Measurements from ENCODE around the gene CACNA2D4.

CACNA2D4 gene

DNA sequence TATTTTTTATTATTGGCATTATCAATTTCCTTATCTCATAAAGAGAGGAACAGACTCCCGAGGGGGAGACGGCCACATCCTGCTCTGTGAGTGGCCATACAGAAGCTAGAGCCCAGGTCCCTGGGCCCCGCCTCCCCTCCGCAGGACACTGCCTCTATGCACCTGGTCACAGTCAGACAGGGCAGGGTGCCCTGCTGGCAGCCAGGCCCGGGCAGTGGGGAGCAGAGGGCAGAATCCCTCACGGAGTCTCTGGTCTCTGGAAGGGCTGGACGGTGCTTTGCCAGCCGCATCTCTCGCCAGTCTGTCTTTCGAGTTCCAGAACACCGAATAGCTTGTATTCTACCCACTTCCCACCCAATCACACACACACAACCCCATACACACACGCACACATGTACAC, 16.4 kb upstream of the CACNA2D4 start:
- peaks cover 100% of the 10 kb centered on the region for H3K4me1 ChIP-seq
- peaks cover 13% of the 10 kb centered on the region for H3K36me3 ChIP-seq
- no peak for TF ChIP-seq Cebpa-rat (IDR thresholded peaks at IDR 0.05)
- H3K27me3 ChIP-seq: no peaks in the 10 kb centered on the region
- peak overlapping the region; percentile 93 for H3K27ac ChIP-seq
- H3K4me2 ChIP-seq: peak overlapping the region; percentile 93
- H4K20me1 ChIP-seq: no peaks in the 10 kb centered on the region
- H3K9me3 ChIP-seq: no peaks in the 10 kb centered on the region
- H3K9ac ChIP-seq: peak overlapping the region; percentile 78
- no peak overlapping the region for H3K4me3 ChIP-seq

DNA sequence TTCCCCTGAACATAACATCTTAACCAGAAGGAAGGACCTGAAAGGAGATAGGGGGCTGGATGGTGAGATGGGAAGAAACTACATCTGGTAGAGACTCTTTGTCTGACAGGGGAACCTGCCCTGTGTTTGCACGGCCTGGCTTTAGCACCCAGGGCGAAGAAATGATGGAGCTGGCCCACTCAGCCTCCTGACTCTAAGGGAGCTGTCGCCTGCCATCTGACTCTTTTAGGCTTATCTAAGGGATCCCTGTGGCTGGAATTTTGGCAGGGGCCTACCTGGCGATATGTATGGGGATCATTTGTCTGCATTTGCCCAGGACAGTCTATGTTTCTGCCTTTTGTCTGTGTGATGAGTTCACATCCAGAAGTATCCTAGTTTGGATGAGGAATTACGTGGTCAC, 15.6 kb upstream of the CACNA2D4 start:
- Histone ChIP-seq H3K27me3 (no peaks in the 10 kb centered on the region), H4K20me1 (no peaks in the 10 kb centered on the region), H3K4me1 (peaks cover 100% of the 10 kb centered on the region), H3K9me3 (no peaks in the 10 kb centered on the region), H3K36me3 (peaks cover 13% of the 10 kb centered on the region), H3K9ac (peak overlapping the region; percentile 78), H3K27ac (peak overlapping the region; percentile 93), H3K4me2 (peak overlapping the region; percentile 93), H3K4me3 (peak overlapping the region; percentile 45; the same call in 1 of the 2 replicates)
- no peak for TF ChIP-seq Cebpa-rat (IDR thresholded peaks at IDR 0.05)

DNA sequence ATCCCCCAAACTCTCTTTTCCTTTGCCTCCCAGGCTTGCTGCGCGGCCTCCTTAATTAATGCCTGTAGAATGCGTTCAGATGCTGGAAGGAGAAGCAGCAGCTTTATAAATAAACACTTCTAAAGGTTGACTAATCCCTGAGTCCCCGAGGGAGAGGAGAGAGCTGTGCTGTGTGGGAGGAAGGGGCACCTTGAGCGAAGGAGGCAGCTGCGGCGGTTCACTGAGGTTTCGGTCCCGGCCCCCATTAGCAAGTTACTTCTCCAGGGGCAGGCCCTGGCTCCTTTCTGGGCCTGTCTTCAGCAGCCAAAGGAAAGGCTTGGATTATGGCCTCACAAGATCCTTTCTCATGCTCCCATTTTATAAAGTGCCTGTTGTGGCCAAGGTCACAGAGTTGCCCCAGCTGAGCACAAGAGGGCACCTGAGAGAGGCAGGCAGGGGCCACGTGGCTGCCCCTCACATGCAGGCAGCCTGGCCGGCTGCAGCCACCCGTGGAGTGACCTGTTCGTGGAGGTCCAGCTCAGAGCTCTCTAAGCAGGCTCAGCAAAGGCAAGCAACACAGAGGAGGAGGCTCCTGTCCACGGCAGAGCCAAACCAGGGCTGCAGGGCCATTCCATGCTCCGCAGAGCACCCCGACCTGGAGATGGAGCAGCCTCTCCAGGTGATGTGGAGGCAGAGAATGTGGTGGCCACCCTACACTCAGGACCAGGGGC, 15.0 kb upstream of the CACNA2D4 start:
- peak overlapping the region; percentile 93 for H3K4me2 ChIP-seq
- no peaks in the 10 kb centered on the region for H3K27me3 ChIP-seq
- peaks cover 100% of the 10 kb centered on the region for H3K4me1 ChIP-seq
- H3K9ac ChIP-seq: peak overlapping the region; percentile 78
- TF ChIP-seq Cebpa-rat (IDR thresholded peaks at IDR 0.05): no peak
- H3K4me3 ChIP-seq: peak overlapping the region; percentile 45
- H3K36me3 ChIP-seq: peaks cover 9% of the 10 kb centered on the region
- no peaks in the 10 kb centered on the region for H3K9me3 ChIP-seq
- no peaks in the 10 kb centered on the region for H4K20me1 ChIP-seq
- peak overlapping the region; percentile 93 for H3K27ac ChIP-seq

DNA sequence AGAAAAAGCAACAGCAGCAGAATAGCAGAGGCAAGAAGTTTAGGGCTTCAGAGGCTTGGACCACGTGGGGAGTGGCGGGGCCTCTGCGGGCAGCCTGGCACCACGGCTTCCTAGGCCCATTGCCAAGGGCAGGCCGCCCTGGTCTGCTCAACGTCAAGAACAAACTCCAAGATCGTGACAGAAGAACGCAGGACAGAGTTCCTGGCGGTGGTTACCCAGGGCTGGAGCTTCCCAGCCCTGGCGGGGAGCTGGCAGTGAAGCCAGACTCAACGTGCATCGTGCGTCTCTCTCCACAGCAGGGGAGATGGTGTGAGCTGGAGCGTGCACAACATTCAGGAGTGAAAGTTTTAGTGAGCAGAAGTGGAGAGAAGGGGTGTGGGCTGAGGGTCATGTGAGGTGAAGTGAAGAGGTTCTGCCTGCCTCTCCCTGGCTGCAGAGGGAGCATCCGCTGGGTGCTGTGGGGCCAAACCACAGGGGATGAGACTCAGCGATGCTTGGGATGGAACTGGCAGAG, 13.9 kb upstream of the CACNA2D4 start:
- Histone ChIP-seq H3K4me3 (peak overlapping the region; percentile 45), H3K27ac (peak overlapping the region; percentile 93), H3K9me3 (no peaks in the 10 kb centered on the region), H3K4me2 (peak overlapping the region; percentile 93), H4K20me1 (no peaks in the 10 kb centered on the region), H3K36me3 (no peaks in the 10 kb centered on the region), H3K9ac (peak overlapping the region; percentile 74), H3K27me3 (no peaks in the 10 kb centered on the region), H3K4me1 (peaks cover 100% of the 10 kb centered on the region)
- TF ChIP-seq Cebpa-rat (IDR thresholded peaks at IDR 0.05): no peak

DNA sequence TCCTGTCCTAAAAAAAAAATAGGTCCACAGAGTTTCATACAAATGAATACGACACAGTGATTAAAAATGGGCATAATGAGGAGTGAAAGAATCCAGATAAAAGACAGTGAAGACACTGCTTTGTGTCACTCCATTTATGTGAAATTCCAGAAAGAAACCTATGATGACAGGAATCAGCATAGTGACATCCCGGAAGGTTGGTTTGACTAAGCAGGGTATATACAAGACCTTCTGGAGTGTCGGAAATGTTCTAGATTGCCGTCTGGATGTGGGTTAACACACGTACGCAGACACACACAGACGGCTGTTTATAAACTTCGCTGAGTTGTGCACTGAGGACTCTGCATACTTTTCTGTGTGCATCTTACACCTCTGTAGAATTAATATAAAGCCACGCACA, 13.2 kb upstream of the CACNA2D4 start:
- Histone ChIP-seq H3K4me3 (0 out of 2 replicates have a peak overlapping the region, but pooled peaks have one; percentile 45), H3K36me3 (no peaks in the 10 kb centered on the region), H3K4me2 (peak overlapping the region; percentile 93), H3K9me3 (no peaks in the 10 kb centered on the region), H3K27me3 (no peaks in the 10 kb centered on the region), H3K4me1 (peaks cover 100% of the 10 kb centered on the region), H3K9ac (peak overlapping the region; percentile 74), H4K20me1 (no peaks in the 10 kb centered on the region), H3K27ac (peak overlapping the region; percentile 93)
- TF ChIP-seq Cebpa-rat (IDR thresholded peaks at IDR 0.05): no peak

DNA sequence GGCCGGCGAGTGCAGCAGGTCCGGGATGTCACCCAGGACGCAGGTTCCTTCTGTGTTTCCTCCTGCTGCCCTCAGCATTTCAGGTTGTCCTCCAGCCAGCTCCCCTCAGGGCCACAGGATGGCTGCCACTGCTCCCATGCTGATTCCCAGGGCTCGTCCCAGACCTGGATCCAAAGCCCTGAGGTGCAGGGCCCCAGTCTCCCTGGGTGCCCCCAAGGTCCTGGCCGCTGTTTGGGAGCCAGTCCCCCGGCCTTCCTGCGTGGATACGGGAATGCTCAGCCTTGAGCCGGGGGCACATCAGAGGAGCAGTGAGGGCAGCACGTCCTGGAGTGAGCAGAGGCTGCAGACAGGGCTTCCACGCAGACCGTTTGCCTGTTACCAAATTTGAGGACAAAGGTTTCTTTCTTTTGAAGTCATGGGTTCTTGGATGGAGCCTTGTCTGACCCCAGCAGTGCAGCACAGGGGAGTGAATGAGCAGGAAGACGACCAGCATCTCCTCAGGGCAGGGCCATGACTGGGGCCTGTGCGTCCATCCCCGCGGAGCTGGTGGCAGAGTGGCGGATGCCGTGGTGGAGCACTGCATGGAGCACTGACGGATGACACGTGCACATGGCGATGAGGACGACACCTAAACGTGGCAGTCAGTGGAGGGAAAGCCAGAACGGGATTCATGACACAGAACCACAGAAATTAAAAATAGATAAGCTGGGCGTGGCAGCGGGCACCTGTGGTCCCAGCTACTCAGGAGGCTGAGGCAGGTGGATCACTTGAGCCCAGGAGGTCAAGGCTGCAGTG, 12.5 kb upstream of the CACNA2D4 start:
- Histone ChIP-seq H3K4me1 (peaks cover 100% of the 10 kb centered on the region), H3K36me3 (no peaks in the 10 kb centered on the region), H3K4me2 (peak overlapping the region; percentile 93), H3K27ac (peak overlapping the region; percentile 93), H3K27me3 (no peaks in the 10 kb centered on the region), H3K9me3 (no peaks in the 10 kb centered on the region), H3K9ac (peak overlapping the region; percentile 74), H3K4me3 (no peak overlapping the region), H4K20me1 (no peaks in the 10 kb centered on the region)
- no peak for TF ChIP-seq Cebpa-rat (IDR thresholded peaks at IDR 0.05)

DNA sequence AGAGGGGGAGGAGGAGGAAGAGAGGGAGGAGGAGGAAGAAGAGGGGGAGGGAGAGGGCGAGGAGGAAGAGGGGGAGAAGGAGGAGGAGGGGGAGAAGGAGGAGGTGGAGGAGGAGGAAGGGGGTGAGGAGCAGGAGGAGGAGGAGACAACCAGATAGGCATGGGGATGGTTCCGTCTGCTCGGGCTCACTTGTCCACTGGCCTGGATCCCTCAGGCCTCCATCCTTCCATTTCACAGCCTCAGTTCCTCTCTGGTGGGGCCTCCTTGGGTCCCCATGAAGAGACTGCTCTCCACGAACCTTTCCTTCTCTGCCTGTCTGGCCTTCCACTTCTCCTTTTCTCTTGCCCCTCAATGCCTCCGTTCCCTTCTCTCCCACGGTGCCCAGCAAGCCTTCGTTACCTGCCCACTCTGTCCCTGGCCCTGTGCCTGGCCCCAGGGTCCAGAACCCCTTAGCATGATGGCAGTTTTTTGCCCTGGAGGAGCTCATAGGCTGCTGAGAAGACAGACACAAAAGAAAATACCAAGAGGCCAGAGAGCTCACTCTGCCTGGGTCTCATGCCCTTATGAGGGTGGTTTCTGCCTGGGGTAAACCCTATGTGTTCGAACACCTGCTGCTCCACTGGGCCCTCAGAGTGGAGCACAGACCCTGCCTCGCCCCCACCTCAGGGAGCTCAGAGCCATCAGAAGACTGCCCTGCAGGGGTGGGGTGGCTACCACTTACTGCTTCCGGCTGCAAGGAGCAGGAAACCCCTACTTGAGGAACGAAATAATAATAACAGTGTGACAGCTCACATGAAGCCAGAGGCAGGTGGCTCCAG, 11.7 kb upstream of the CACNA2D4 start:
- 0 out of 2 replicates have a peak overlapping the region, but pooled peaks have one; percentile 33 for H3K4me3 ChIP-seq
- no peaks in the 10 kb centered on the region for H3K36me3 ChIP-seq
- H4K20me1 ChIP-seq: no peaks in the 10 kb centered on the region
- peak overlapping the region; percentile 93 for H3K27ac ChIP-seq
- peaks cover 100% of the 10 kb centered on the region for H3K4me1 ChIP-seq
- H3K9ac ChIP-seq: peak overlapping the region; percentile 74
- H3K4me2 ChIP-seq: peak overlapping the region; percentile 93
- no peaks in the 10 kb centered on the region for H3K27me3 ChIP-seq
- H3K9me3 ChIP-seq: no peaks in the 10 kb centered on the region
- TF ChIP-seq Cebpa-rat (IDR thresholded peaks at IDR 0.05): no peak

DNA sequence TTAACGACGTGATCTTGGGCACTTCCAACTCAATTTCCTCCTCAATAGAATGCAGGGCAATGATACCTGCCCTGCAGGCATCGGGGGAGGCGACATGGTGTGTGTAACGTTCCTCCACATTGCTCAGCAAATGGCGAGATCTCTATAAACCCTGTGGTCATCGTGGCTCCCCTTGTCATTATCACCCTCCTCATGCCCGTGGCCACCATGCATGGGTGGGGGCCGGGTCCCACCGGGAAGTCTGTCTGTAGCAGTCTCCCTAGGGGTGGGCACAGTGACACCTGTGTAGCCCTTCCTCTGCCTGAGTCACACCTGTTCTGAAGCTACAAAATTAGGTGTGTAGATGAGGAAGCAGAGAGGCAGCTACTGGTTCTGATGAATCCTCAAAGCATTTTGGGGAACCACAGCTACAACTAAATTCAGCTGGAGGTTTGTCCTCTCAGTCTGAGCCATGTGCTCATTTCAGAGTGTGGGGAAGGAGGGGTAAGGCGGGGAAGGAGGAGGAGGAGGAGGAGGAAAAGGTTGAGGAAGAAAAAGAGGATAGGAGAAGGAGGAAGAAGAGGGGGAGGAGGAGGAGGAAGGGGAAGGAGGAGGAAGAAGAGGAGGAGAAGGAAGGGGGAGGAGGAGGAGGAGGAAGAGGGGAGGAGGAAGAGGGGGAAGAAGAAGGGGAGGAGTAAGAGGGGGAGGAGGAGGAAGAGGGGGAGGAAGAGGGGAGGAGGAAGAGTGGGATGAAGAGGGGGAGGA, 11.0 kb upstream of the CACNA2D4 start:
- Histone ChIP-seq H3K27me3 (no peaks in the 10 kb centered on the region), H3K4me1 (peaks cover 100% of the 10 kb centered on the region), H3K27ac (peak overlapping the region; percentile 93), H3K4me2 (peak overlapping the region; percentile 93), H3K4me3 (no peak overlapping the region), H4K20me1 (no peaks in the 10 kb centered on the region), H3K9me3 (no peaks in the 10 kb centered on the region), H3K9ac (no peak overlapping the region), H3K36me3 (no peaks in the 10 kb centered on the region)
- TF ChIP-seq Cebpa-rat (IDR thresholded peaks at IDR 0.05): no peak
